A549 (cell line): Measurements from ENCODE around the gene BTBD16. TPM values are rescaled to one million over a fixed set of nuclear protein-coding genes. Genes with fewer than 3 reads are reported as not detected.

ENCODE experiments used
- ATAC-seq, 2 experiments: fragments of 200-7000 bp in 1 of 2; fragments of >200 bp in 1 of 2; cut with Nextera tagmentation in 1 of 2; cut with Tn5 transposase in 1 of 2; 3 replicates each; pipeline versions ENCODE4 v1.8.0 to v1.9.1; 2018 to 2020; ENCODE audit warnings: mild to moderate bottlenecking in 1 of 2, moderate library complexity in 1 of 2
- CTCF ChIA-PET: fragments of 300-600 bp; sonication (Branson Sonifier 250); formaldehyde crosslinking; extraction: SDS; loops from one replicate; lab custom pipeline; 2021; ENCODE audit warnings: antibody characterized with exemption, inconsistent platforms; lab: Yijun Ruan, JAX
- POLR2A ChIA-PET: fragments of 350-600 bp; formaldehyde crosslinking; extraction: SDS; loops from one replicate; lab custom pipeline; 2021; ENCODE audit warnings: antibody characterized with exemption, inconsistent platforms; lab: Yijun Ruan, JAX
- DNase-seq, 2 experiments: peaks; one replicate each; pipeline versions ENCODE4 v3.0.0 to v3.0.0-alpha.2; 2011 to 2016; ENCODE audit warnings: low read depth in 1 of 2, low spot score in 1 of 2
- FAIRE-seq: peaks from 2 replicates; lab custom pipeline; 2011; peaks lifted over from hg19 to GRCh38; lab: Jason Lieb, UNC
- H3K27ac ChIP-seq, 2 experiments: fragments of >200 bp; sonication (Bioruptor Twin); formaldehyde crosslinking; 3 replicates each; pipeline ENCODE4 v1.5.1; 2016 to 2017
- H3K4me1 ChIP-seq: fragments of >200 bp; sonication (Bioruptor Twin); formaldehyde crosslinking; 3 replicates; pipeline ENCODE4 v1.6.1; 2016
- H3K4me2 ChIP-seq: fragments of >200 bp; sonication (Bioruptor Twin); formaldehyde crosslinking; 3 replicates; pipeline ENCODE4 v1.6.1; 2016
- H3K4me3 ChIP-seq: fragments of >200 bp; sonication (Bioruptor Twin); formaldehyde crosslinking; 3 replicates; pipeline ENCODE4 v1.5.1; 2016
- H3K9me3 ChIP-seq: fragments of >200 bp; sonication (Bioruptor Twin); formaldehyde crosslinking; 3 replicates; pipeline ENCODE4 v1.6.1; 2016
- CHD2 ChIP-seq: fragments of 150-350 bp; IDR thresholded peaks from 2 replicates; pipeline ENCODE4 v1.6.1; 2014; ENCODE audit warnings: low read length; ENCODE audit not compliant: partially characterized antibody
- CHD4 ChIP-seq: fragments of 200-600 bp; sonication (generic); IDR thresholded peaks from 2 replicates; pipeline ENCODE4 v1.6.1; 2016; ENCODE audit warnings: antibody characterized with exemption, mild to moderate bottlenecking, borderline replicate concordance
- EHF ChIP-seq: fragments of 250-450 bp; sonication (Bioruptor Pico); IDR thresholded peaks from 2 replicates; pipeline ENCODE4 v1.5.0; 2020; ENCODE audit warnings: mild to moderate bottlenecking
- ELK1 ChIP-seq: fragments of 150-350 bp; IDR thresholded peaks from 2 replicates; pipeline ENCODE4 v1.6.1; 2014; ENCODE audit warnings: low read depth, mild to moderate bottlenecking, low read length
- GATA3 ChIP-seq: IDR thresholded peaks from 2 replicates; pipeline ENCODE4 v1.6.1; 2012; ENCODE audit warnings: borderline replicate concordance
- HEYL ChIP-seq: fragments of 250-450 bp; sonication (Bioruptor Pico); IDR thresholded peaks from 2 replicates; pipeline ENCODE4 v1.8.0; 2021; ENCODE audit warnings: mild to moderate bottlenecking, moderate library complexity
- HOXB13 ChIP-seq: fragments of 250-450 bp; sonication (Bioruptor Pico); IDR thresholded peaks from 2 replicates; pipeline ENCODE4 v1.5.0; 2020; ENCODE audit warnings: low read depth, mild to moderate bottlenecking, moderate library complexity
- JUNB ChIP-seq: fragments of >200 bp; sonication (Bioruptor Twin); formaldehyde crosslinking; IDR thresholded peaks from 2 replicates; pipeline ENCODE4 v1.6.1; 2016
- MAFK ChIP-seq: fragments of 450-650 bp; IDR thresholded peaks from 2 replicates; pipeline ENCODE4 v1.6.1; 2014; ENCODE audit not compliant: partially characterized antibody
- MYC ChIP-seq: IDR thresholded peaks from 2 replicates; pipeline ENCODE4 v1.6.1; 2012; ENCODE audit warnings: mild to moderate bottlenecking, inconsistent platforms, low read length, improper control_type of control experiment, borderline replicate concordance
- NPAS2 ChIP-seq: fragments of 250-450 bp; sonication (Bioruptor Pico); IDR thresholded peaks from 2 replicates; pipeline ENCODE4 v1.8.0; 2022; ENCODE audit warnings: mild to moderate bottlenecking, moderate library complexity, borderline replicate concordance
- PHF8 ChIP-seq: fragments of 200-600 bp; sonication (generic); IDR thresholded peaks from 2 replicates; pipeline ENCODE4 v1.6.1; 2016; ENCODE audit warnings: low read depth, mild to moderate bottlenecking, antibody characterized with exemption, moderate library complexity, borderline replicate concordance
- POLR2A ChIP-seq: IDR thresholded peaks from 2 replicates; pipeline ENCODE4 v1.6.1; 2012; ENCODE audit warnings: mild to moderate bottlenecking, low read length
- RAD21 ChIP-seq, 2 experiments: fragments of >200 bp in 1 of 2; sonication (Bioruptor Twin) in 1 of 2; formaldehyde crosslinking in 1 of 2; IDR thresholded peaks in 1 of 2; conservative IDR thresholded peaks in 1 of 2; 2 replicates in 1 of 2; 3 replicates in 1 of 2; pipeline ENCODE4 v1.6.1; 2012 to 2018; ENCODE audit warnings: inconsistent platforms in 1 of 2
- RARB ChIP-seq: fragments of 250-450 bp; sonication (Bioruptor Pico); IDR thresholded peaks from 2 replicates; pipeline ENCODE4 v1.8.0; 2021; ENCODE audit warnings: mild to moderate bottlenecking, moderate library complexity
- RCOR1 ChIP-seq: fragments of 150-350 bp; IDR thresholded peaks from 2 replicates; pipeline ENCODE4 v1.6.1; 2014; ENCODE audit warnings: antibody characterized with exemption, low read length, low read depth
- RNF2 ChIP-seq: fragments of 200-600 bp; sonication (generic); IDR thresholded peaks from 2 replicates; pipeline ENCODE4 v1.6.1; 2016; ENCODE audit warnings: low read depth, mild to moderate bottlenecking, antibody characterized with exemption, moderate library complexity, borderline replicate concordance
- SMC3 ChIP-seq: fragments of >200 bp; sonication (Bioruptor Twin); formaldehyde crosslinking; IDR thresholded peaks from 3 replicates; pipeline ENCODE4 v1.6.1; 2018; ENCODE audit warnings: inconsistent platforms
- TFCP2L1 ChIP-seq: fragments of 250-450 bp; sonication (Bioruptor Pico); IDR thresholded peaks from 2 replicates; pipeline ENCODE4 v1.5.0; 2021; ENCODE audit warnings: mild to moderate bottlenecking
- ZFP36 ChIP-seq: fragments of 450-650 bp; IDR thresholded peaks from 2 replicates; pipeline ENCODE4 v1.6.1; 2014; ENCODE audit warnings: borderline replicate concordance; ENCODE audit not compliant: partially characterized antibody
- WGBS: methylation state at CpG from one replicate; pipeline ENCODE4 v1.1.6; 2017; ENCODE audit errors: missing lambda C conversion rate; 5-methylcytosine and 5-hydroxymethylcytosine counted together
- polyA plus RNA-seq, 4 experiments: library from polyadenylated mRNA; depleted of rRNA in 3 of 4; stranded (reverse); fragments of >200 nt; fragmentation: RNase III in 1 of 4; extraction: RNeasy Plus Mini Kit Qiagen cat#74134 plus additional on column Dnase treatment in 1 of 4; gene quantifications; 2 replicates in 3 of 4; 3 replicates in 1 of 4; pipeline ENCODE4 v1.2.3, GENCODE V29; 2011 to 2017
- small RNA-seq, 6 experiments: library from RNA; depleted of rRNA; stranded (forward); fragments of <200 nt; gene quantifications; one replicate each; pipeline ENCODE3, GENCODE V24; 2012

Gene BTBD16
- polyA plus RNA-seq, 2 of the 4 experiments (the other 2 are of a cell fraction), result 0.32 to 2.1 TPM

GRCh38 chr10:122386514-122386913 is 115.4 kb downstream of the BTBD16 start:
- Histone ChIP-seq H3K9me3 (no peaks in the 10 kb centered on the region), H3K4me2 (peak overlapping the region; percentile 21; the same call in 2 of the 3 replicates), H3K4me1 (peaks cover 21% of the 10 kb centered on the region; the same call in 2 of the 3 replicates), H3K27ac (no peak overlapping the region), H3K4me3 (no peak overlapping the region)
- ATAC-seq (no peak), DNase-seq (no peak), FAIRE-seq (no peak)
- ChIA-PET POLR2A (no interaction called here), CTCF (interaction anchor here (1.8 kb wide), 1 partner anchor 88 kb away, joined by 8 read pairs; no protein-coding TSS in a partner anchor)
- no peak for TF ChIP-seq CHD2
- no peak for TF ChIP-seq HEYL (CRISPR knock-in tag)
- no peak for TF ChIP-seq GATA3
- no peak for TF ChIP-seq PHF8
- TF ChIP-seq MAFK, result no peak
- no peak for TF ChIP-seq RNF2
- no peak for TF ChIP-seq RCOR1
- no peak for TF ChIP-seq NPAS2 (CRISPR knock-in tag)
- TF ChIP-seq CHD4, result no peak
- TF ChIP-seq HOXB13 (CRISPR knock-in tag), result no peak
- no peak for TF ChIP-seq EHF (CRISPR knock-in tag)
- no peak for TF ChIP-seq TFCP2L1 (CRISPR knock-in tag)
- no peak for TF ChIP-seq JUNB
- TF ChIP-seq RAD21 (conservative IDR thresholded peaks at IDR 0.05 in 1 of 2, IDR thresholded peaks at IDR 0.05 in 1 of 2), result no peak
- TF ChIP-seq MYC, result no peak
- no peak for TF ChIP-seq ELK1
- no peak for TF ChIP-seq SMC3
- WGBS, result 37% methylated on average over 2 of the region's 2 CpGs

DNA sequence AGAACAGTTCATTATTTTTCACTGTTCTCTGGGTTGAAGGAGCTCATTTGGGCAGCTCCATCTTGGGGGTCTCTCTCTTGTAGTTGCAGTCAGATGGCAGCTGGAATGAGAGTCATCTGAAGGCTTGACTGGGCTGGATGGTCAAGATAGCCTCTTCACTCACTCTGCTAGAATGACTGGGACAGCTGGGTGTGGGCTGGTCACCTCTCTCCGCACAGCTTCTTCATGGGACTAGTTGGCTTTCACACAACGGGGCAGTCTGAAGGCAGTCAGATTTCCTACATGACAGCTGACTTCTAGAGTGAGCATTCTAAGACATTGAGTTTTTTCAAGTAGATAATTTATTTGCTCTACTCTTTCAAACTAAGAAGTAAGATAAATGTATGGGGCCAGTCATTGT is 116.5 kb downstream of the BTBD16 start:
- H3K4me2 ChIP-seq, result no peak overlapping the region
- FAIRE-seq (no peak), ATAC-seq (no peak), DNase-seq (no peak)
- WGBS, result 91% methylated on average over 2 of the region's 2 CpGs
- H3K9me3 ChIP-seq, result no peaks in the 10 kb centered on the region
- TF ChIP-seq CHD2 (no peak), RARB (no peak), ZFP36 (no peak), PHF8 (no peak), POLR2A (no peak), JUNB (no peak), SMC3 (no peak)
- no peak overlapping the region for H3K4me3 ChIP-seq
- H3K4me1 ChIP-seq, result peaks cover 21% of the 10 kb centered on the region; the same call in 2 of the 3 replicates
- ChIA-PET POLR2A (no interaction called here), CTCF (interaction anchor here (0.6 to 1.8 kb wide), 5 partner anchors 10 to 178 kb away, joined by 3 to 8 read pairs (median 3); partner anchors contain the start of gene PLEKHA1)
- H3K27ac ChIP-seq, result no peak overlapping the region

Small RNAs within 50 kb of the gene (small RNA-seq; reads per million reads assigned to genes)
- 0 reads per million in 6 experiments for gene RNU6-728P

Other genes starting within 250 kb of the BTBD16 start
- 52.0 and 62.4 TPM in 2 replicates for gene PLEKHA1, start 103.4 kb downstream of the BTBD16 start, polyA plus RNA-seq (2011; rRNA removed)
- gene PLEKHA1, start 103.4 kb downstream of the BTBD16 start, polyA plus RNA-seq (2017; fragmentation: RNase III; extraction: RNeasy Plus Mini Kit Qiagen cat#74134 plus additional on column Dnase treatment), result 22.8 to 27.1 TPM (median 26.7 TPM) in 3 replicates
- not detected in 2 replicates for gene ARMS2, start 183.4 kb downstream of the BTBD16 start, polyA plus RNA-seq (2011; rRNA removed)
- gene ARMS2, start 183.4 kb downstream of the BTBD16 start, polyA plus RNA-seq (2017; fragmentation: RNase III; extraction: RNeasy Plus Mini Kit Qiagen cat#74134 plus additional on column Dnase treatment), result not detected in 3 replicates
- 65.6 and 92.3 TPM in 2 replicates for gene HTRA1, start 190.3 kb downstream of the BTBD16 start, polyA plus RNA-seq (2011; rRNA removed)
- 31.9 to 51.5 TPM (median 50.7 TPM) in 3 replicates for gene HTRA1, start 190.3 kb downstream of the BTBD16 start, polyA plus RNA-seq (2017; fragmentation: RNase III; extraction: RNeasy Plus Mini Kit Qiagen cat#74134 plus additional on column Dnase treatment)